GM12891 (cell line): ENCODE results near the gene TFPI.

Experiments used
- POLR2A ChIP-seq: IDR thresholded peaks from 2 replicates; pipeline ENCODE4 v1.6.1; 2011; ENCODE audit warnings: low read depth, low read length, control low read depth
- POLR2AphosphoS5 ChIP-seq: IDR thresholded peaks from 2 replicates; pipeline ENCODE4 v1.6.1; 2011; ENCODE audit warnings: low read depth, low read length, control low read depth
- SPI1 ChIP-seq: IDR thresholded peaks from 2 replicates; pipeline ENCODE4 v1.6.1; 2011; ENCODE audit warnings: low read depth, low read length, control low read depth
- TAF1 ChIP-seq: IDR thresholded peaks from 2 replicates; pipeline ENCODE4 v1.6.1; 2011; ENCODE audit warnings: low read depth, low read length, control low read depth

DNA sequence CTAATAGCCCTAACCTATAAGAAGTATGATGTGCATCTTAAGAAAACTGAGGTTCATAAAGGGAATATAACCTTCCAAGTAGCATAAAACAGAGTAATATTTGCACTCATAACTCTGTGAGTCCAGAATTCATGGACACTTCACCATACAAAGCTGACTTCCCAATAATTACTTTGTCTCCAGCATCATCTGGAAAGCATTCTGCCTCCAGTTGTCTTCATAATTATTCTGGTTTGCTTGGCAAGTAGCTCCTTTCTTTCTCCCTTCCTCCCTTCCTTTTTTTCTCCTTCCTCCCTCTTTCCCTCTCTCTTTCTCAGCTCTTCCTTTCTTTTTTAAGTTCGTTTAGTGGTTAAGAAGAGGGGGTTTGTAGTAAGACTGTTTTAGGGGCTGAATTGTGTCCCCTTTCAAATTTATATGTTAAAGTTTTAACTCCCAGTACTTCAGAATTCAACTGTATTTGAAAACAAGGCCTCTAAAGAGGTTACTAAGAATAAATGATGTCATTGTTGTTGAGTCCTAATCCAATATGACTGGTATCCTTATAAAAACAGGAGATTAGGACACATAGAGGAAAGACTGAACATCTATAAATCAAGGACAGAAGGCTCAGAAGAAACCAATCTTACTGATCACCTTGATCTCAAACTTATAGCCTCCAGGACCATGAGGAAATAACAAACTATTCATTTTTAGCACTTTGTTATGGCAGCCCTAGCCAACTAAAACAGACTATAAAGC is 28.9 kb downstream of the TFPI start:
- no peak for TF ChIP-seq POLR2A
- TF ChIP-seq SPI1, result no peak
- no peak for TF ChIP-seq TAF1
- TF ChIP-seq POLR2AphosphoS5, result no peak
